ENCODE results near the gene SWI5. TPM values are rescaled to one million over a fixed set of nuclear protein-coding genes. Genes with fewer than 3 reads are reported as not detected.
"Not testable (repeated sequence)": the region's sequence is repeated elsewhere in the genome, so short reads cannot be mapped to it uniquely, and the experiment has no call there.

Gene SWI5
- total RNA-seq, 1 donor: 20.3 TPM

- Histone ChIP-seq H3K36me3 (ENCODE audit: insufficient read depth, low read length) (peaks cover 32% of the 10 kb centered on the region), H3K27ac (ENCODE audit: low read depth, low read length) (peak within 1 kb of the TSS; percentile 88), H4K20me1 (ENCODE audit: insufficient read depth, low read length) (peaks cover 41% of the 10 kb centered on the region), H3K4me1 (ENCODE audit: insufficient read depth, low read length) (peaks cover 22% of the 10 kb centered on the region), H3K27me3 (ENCODE audit: insufficient read depth, low read length) (no peaks in the 10 kb centered on the region), H3K4me2 (ENCODE audit: insufficient read depth, low read length) (peak within 1 kb of the TSS; percentile 98), H3K4me3 (ENCODE audit: insufficient read depth, low read length) (peak within 1 kb of the TSS; percentile 79), H2AFZ (ENCODE audit: low read length) (peak within 1 kb of the TSS; percentile 96), H3K9me3 (ENCODE audit: low read depth, low read length) (no peaks in the 10 kb centered on the region), H3K79me2 (ENCODE audit: insufficient read depth, low read length) (peaks cover 67% of the 10 kb centered on the region)
- DNase-seq (ENCODE audit: insufficient read length, low spot score, missing footprints): peak; percentile 95
- no peak for TF ChIP-seq CTCF (IDR thresholded peaks at IDR 0.05; ENCODE audit: extremely low read depth, low read depth, low read length)
These were observed 673 bp upstream of the SWI5 start, which contains the start of gene GOLGA2 for GRCh38 chr9:128275198-128276007. Gene GOLGA2, minus strand, starts transcription at chr9:128276007. Its CDS starts 31 bp downstream, at chr9:128275976.

GRCh38 chr9:128276574-128277270 is 646 bp downstream of the SWI5 start:
- DNase-seq (ENCODE audit: insufficient read length, low spot score, missing footprints): peak; percentile 93

GRCh38 chr9:128279088-128280073 is 3.3 kb downstream of the SWI5 start:
- not testable (repeated sequence) for H3K4me2 ChIP-seq (ENCODE audit: insufficient read depth, low read length); DNase-seq (ENCODE audit: insufficient read length, low spot score, missing footprints)

More at GRCh38 chr9:128276574-128277270, 646 bp downstream of the SWI5 start:
- Histone ChIP-seq H3K79me2 (ENCODE audit: insufficient read depth, low read length) (peaks cover 58% of the 10 kb centered on the region), H4K20me1 (ENCODE audit: insufficient read depth, low read length) (peaks cover 29% of the 10 kb centered on the region), H2AFZ (ENCODE audit: low read length) (peak overlapping the region; percentile 96), H3K27ac (ENCODE audit: low read depth, low read length) (peak overlapping the region; percentile 86), H3K4me1 (ENCODE audit: insufficient read depth, low read length) (peaks cover 22% of the 10 kb centered on the region), H3K27me3 (ENCODE audit: insufficient read depth, low read length) (no peaks in the 10 kb centered on the region), H3K9me3 (ENCODE audit: low read depth, low read length) (no peaks in the 10 kb centered on the region), H3K4me2 (ENCODE audit: insufficient read depth, low read length) (peak overlapping the region; percentile 95), H3K4me3 (ENCODE audit: insufficient read depth, low read length) (peak overlapping the region; percentile 79), H3K36me3 (ENCODE audit: insufficient read depth, low read length) (peaks cover 19% of the 10 kb centered on the region)
- TF ChIP-seq CTCF (IDR thresholded peaks at IDR 0.05; ENCODE audit: extremely low read depth, low read depth, low read length): no peak

GRCh38 chr9:128280084-128280622 is 4.1 kb downstream of the SWI5 start:
- peaks cover 27% of the 10 kb centered on the region for H3K79me2 ChIP-seq (ENCODE audit: insufficient read depth, low read length)
- no peaks in the 10 kb centered on the region for H3K27me3 ChIP-seq (ENCODE audit: insufficient read depth, low read length)
- H3K4me3 ChIP-seq (ENCODE audit: insufficient read depth, low read length): no peak overlapping the region
- no peak for DNase-seq (ENCODE audit: insufficient read length, low spot score, missing footprints)
- peaks cover 10% of the 10 kb centered on the region for H3K4me1 ChIP-seq (ENCODE audit: insufficient read depth, low read length)
- no peak overlapping the region for H2AFZ ChIP-seq (ENCODE audit: low read length)
- no peak for TF ChIP-seq CTCF (IDR thresholded peaks at IDR 0.05; ENCODE audit: extremely low read depth, low read depth, low read length)
- H4K20me1 ChIP-seq (ENCODE audit: insufficient read depth, low read length): peaks cover 2% of the 10 kb centered on the region
- H3K9me3 ChIP-seq (ENCODE audit: low read depth, low read length): no peaks in the 10 kb centered on the region
- no peak overlapping the region for H3K4me2 ChIP-seq (ENCODE audit: insufficient read depth, low read length)
- H3K27ac ChIP-seq (ENCODE audit: low read depth, low read length): no peak overlapping the region
- peaks cover 4% of the 10 kb centered on the region for H3K36me3 ChIP-seq (ENCODE audit: insufficient read depth, low read length)

More at GRCh38 chr9:128279088-128280073, 3.3 kb downstream of the SWI5 start:
- H3K27me3 ChIP-seq (ENCODE audit: insufficient read depth, low read length); H3K36me3 ChIP-seq (ENCODE audit: insufficient read depth, low read length); H4K20me1 ChIP-seq (ENCODE audit: insufficient read depth, low read length); H2AFZ ChIP-seq (ENCODE audit: low read length); H3K9me3 ChIP-seq (ENCODE audit: low read depth, low read length); H3K27ac ChIP-seq (ENCODE audit: low read depth, low read length); H3K4me3 ChIP-seq (ENCODE audit: insufficient read depth, low read length): not testable (repeated sequence)
- peaks cover 16% of the 10 kb centered on the region for H3K4me1 ChIP-seq (ENCODE audit: insufficient read depth, low read length)
- peaks cover 35% of the 10 kb centered on the region for H3K79me2 ChIP-seq (ENCODE audit: insufficient read depth, low read length)

Data from osteoblast (primary cell).